DOHH2 (cell line): ENCODE measurements around the gene ZC3H12C.

ENCODE experiments used
- EZH2phosphoT487 ChIP-seq: fragments of 200-600 bp; sonication (generic); IDR thresholded peaks from 2 replicates; pipeline ENCODE4 v1.6.1; 2017; ENCODE audit warnings: borderline replicate concordance, mild to moderate bottlenecking, antibody characterized with exemption, low read length, moderate library complexity, mixed read lengths
- TF ChIP-seq, protein P1 (sequence below): fragments of 200-600 bp; sonication (generic); IDR thresholded peaks from one replicate; pipeline ENCODE4 v1.5.1; 2014; ENCODE audit warnings: antibody characterized with exemption, mild to moderate bottlenecking, low read depth, low read length; ENCODE audit not compliant: poor library complexity, severe bottlenecking

GRCh38 chr11:110112457-110112856 lies 19.3 kb downstream of the ZC3H12C start:
- TF ChIP-seq, protein P1, sequence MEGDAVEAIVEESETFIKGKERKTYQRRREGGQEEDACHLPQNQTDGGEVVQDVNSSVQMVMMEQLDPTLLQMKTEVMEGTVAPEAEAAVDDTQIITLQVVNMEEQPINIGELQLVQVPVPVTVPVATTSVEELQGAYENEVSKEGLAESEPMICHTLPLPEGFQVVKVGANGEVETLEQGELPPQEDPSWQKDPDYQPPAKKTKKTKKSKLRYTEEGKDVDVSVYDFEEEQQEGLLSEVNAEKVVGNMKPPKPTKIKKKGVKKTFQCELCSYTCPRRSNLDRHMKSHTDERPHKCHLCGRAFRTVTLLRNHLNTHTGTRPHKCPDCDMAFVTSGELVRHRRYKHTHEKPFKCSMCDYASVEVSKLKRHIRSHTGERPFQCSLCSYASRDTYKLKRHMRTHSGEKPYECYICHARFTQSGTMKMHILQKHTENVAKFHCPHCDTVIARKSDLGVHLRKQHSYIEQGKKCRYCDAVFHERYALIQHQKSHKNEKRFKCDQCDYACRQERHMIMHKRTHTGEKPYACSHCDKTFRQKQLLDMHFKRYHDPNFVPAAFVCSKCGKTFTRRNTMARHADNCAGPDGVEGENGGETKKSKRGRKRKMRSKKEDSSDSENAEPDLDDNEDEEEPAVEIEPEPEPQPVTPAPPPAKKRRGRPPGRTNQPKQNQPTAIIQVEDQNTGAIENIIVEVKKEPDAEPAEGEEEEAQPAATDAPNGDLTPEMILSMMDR: no peak
- TF ChIP-seq EZH2phosphoT487: no peak
